Large intestine (tissue), 3 donors: ENCODE measurements around the gene P2RY6. TPM values are rescaled to one million over a fixed set of nuclear protein-coding genes. Genes with fewer than 3 reads are reported as not detected.

ENCODE experiments used
- DNase-seq, 2 donors: peaks; one replicate each; pipeline versions ENCODE4 v3.0.0 to v3.0.0-alpha.2; 2013
- H3K27ac ChIP-seq: one replicate; pipeline ENCODE4 v1.5.1; 2013; ENCODE audit warnings: low read length
- H3K27me3 ChIP-seq: 2 replicates; pipeline ENCODE4 v1.6.1; 2013; ENCODE audit warnings: low read length; ENCODE audit not compliant: control insufficient read depth, insufficient read depth
- H3K36me3 ChIP-seq: 2 replicates; pipeline ENCODE4 v1.6.1; 2013; ENCODE audit warnings: low read length; ENCODE audit not compliant: control insufficient read depth, insufficient read depth
- H3K4me1 ChIP-seq: one replicate; pipeline ENCODE4 v1.6.1; 2013; ENCODE audit warnings: low read length; ENCODE audit not compliant: control insufficient read depth, insufficient read depth
- H3K4me3 ChIP-seq: one replicate; pipeline ENCODE4 v1.5.1; 2013; ENCODE audit warnings: low read length
- H3K9me3 ChIP-seq: one replicate; pipeline ENCODE4 v1.6.1; 2013; ENCODE audit warnings: mild to moderate bottlenecking, low read depth, low read length, moderate library complexity; ENCODE audit not compliant: control insufficient read depth
- WGBS: methylation state at CpG from one replicate; pipeline ENCODE4 v1.1.5; 2013; ENCODE audit warnings: low lambda C conversion rate; ENCODE audit not compliant: insufficient coverage; 5-methylcytosine and 5-hydroxymethylcytosine counted together
- polyA plus RNA-seq: library from polyadenylated mRNA; unstranded; fragments of 120-200 nt; gene quantifications from one replicate; pipeline ENCODE4 v1.2.1, GENCODE V29; 2013

The P2RY6 gene
- polyA plus RNA-seq, 1 donor = 19.9 TPM

DNA sequence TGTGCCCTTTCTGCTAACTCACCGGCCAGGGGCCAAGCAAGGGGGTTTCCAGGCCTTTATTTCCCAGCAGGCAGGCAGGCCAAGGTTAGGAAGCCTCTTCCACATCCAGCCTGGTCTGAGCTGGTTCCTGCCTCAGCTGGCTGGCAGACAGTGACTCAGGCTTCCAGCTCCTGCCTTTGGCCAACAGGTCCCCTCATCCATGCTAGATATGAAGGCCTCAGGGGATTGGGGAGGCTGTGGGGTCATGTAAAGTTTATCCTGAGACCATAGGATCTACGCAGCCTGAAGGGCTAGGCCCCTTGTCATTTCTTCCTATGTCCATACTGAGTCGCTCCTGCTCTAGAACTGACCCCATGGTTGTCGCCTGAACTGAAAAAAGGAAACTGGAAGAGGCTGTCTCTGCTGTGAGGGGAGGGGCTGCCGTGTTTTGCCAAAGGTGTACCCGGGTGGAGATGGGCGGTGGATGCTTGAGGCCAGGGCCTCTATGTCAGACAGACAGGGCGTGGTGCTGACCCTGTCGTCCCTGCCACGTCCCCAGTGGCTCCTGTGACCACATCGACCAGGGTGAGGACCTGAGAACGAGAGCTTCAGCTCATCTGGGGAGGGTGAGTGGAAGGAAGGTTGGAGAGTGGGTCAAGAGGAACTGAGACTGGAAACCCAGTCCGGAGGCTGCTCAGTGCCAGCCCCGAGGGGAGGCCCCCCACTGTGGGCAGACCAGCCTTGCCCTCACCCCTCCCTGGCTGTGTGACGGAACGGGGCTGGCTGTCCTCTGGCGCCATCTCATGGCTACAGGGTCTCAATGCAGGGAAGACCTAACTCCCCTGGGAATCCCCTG lies 17.0 kb downstream of the P2RY6 start:
- peak in 1 of 2 donors; percentile 81 for DNase-seq
- H3K4me1 ChIP-seq = peaks cover 44% of the 10 kb centered on the region
- no peak overlapping the region for H3K4me3 ChIP-seq
- no CpG with 5 or more reads among the region's 17 CpGs for WGBS
- no peaks in the 10 kb centered on the region for H3K27me3 ChIP-seq
- H3K36me3 ChIP-seq = no peaks in the 10 kb centered on the region
- H3K9me3 ChIP-seq = no peaks in the 10 kb centered on the region
- H3K27ac ChIP-seq = peak overlapping the region; percentile 38

DNA sequence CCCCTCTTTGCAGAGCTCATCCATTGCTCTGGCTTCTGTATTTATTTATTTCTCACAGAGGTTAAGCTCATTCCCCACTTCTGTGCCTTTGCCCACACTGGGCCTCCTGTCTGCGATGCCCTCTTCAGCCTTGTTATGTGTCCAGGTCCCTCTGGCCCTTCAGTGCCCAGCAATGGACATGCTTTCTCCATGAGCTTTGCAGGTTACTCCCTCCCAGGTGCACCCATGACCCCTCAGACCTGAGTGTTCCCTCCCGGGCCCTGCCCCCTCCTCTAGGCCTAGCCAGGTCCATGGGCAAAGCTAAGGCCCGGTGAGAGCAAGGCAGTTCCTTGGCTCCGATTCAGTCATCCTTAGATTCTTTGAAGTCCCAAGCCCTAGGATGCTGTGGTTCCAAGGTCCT lies 18.4 kb downstream of the P2RY6 start:
- Histone ChIP-seq H3K36me3 (no peaks in the 10 kb centered on the region), H3K4me3 (no peak overlapping the region), H3K4me1 (peaks cover 44% of the 10 kb centered on the region), H3K9me3 (no peaks in the 10 kb centered on the region), H3K27ac (no peak overlapping the region), H3K27me3 (no peaks in the 10 kb centered on the region)
- WGBS = no CpG with 5 or more reads among the region's 4 CpGs
- no peak for DNase-seq

- Histone ChIP-seq H3K9me3 (no peaks in the 10 kb centered on the region), H3K27ac (no peak overlapping the region), H3K4me1 (peaks cover 41% of the 10 kb centered on the region), H3K4me3 (no peak overlapping the region), H3K36me3 (no peaks in the 10 kb centered on the region), H3K27me3 (no peaks in the 10 kb centered on the region)
- WGBS = no CpG with 5 or more reads among the region's 3 CpGs
- no peak for DNase-seq
Observed at GRCh38 chr11:73291196-73291595, 19.1 kb downstream of the P2RY6 start.

DNA sequence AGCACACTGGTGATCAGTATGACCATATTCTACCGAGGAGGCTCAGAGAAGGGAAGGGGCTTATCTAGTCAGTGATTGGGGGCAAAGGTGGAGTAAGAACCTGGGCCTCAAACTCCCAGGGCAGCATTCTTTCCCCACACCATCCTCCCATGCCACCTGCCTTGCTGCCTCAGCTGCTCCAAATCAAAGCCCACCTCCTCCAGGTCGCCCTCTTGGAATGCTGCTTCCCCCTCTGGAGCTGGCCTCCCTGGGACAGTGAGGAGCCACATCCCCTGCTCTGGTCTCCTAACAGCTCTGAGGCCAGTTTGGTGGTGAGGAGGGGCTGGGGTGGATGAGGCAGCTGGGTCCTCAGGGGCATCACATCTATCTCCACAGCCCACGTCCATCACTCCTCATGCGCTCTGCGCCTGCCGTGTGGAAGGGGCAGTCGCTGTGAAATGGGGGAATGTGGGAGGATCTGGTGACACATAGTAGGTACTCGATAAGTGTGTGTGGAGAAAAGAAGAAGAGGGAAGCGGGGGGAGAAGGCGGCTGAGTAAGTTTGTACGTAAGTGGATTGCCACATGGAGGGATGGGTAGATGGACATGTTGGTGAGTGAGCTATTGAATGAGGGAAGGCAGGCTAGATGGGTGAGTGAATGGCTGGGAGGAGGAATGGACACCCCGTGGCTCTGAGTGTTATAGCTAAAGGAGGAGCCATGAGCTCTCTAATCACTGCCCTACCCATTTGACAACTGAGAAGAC lies 19.8 kb downstream of the P2RY6 start:
- Histone ChIP-seq H3K36me3 (peaks cover 7% of the 10 kb centered on the region), H3K9me3 (no peaks in the 10 kb centered on the region)
- WGBS = no CpG with 5 or more reads among the region's 12 CpGs

GRCh38 chr11:73292525-73292894 lies 20.4 kb downstream of the P2RY6 start:
- no CpG with 5 or more reads among the region's 5 CpGs for WGBS
- no peak for DNase-seq
- Histone ChIP-seq H3K27ac (no peak overlapping the region), H3K27me3 (no peaks in the 10 kb centered on the region), H3K4me3 (no peak overlapping the region), H3K9me3 (no peaks in the 10 kb centered on the region), H3K36me3 (peaks cover 12% of the 10 kb centered on the region), H3K4me1 (peaks cover 36% of the 10 kb centered on the region)

More for the DNA sequence above, 19.8 kb downstream of the P2RY6 start:
- Histone ChIP-seq H3K27ac (no peak overlapping the region), H3K27me3 (no peaks in the 10 kb centered on the region), H3K4me1 (peaks cover 39% of the 10 kb centered on the region), H3K4me3 (no peak overlapping the region)
- no peak for DNase-seq

GRCh38 chr11:73293356-73293936 lies 21.3 kb downstream of the P2RY6 start:
- Histone ChIP-seq H3K27me3 (no peaks in the 10 kb centered on the region), H3K9me3 (no peaks in the 10 kb centered on the region), H3K27ac (no peak overlapping the region), H3K4me1 (peaks cover 31% of the 10 kb centered on the region), H3K4me3 (no peak overlapping the region), H3K36me3 (peaks cover 18% of the 10 kb centered on the region)
- no peak for DNase-seq
- WGBS = no CpG with 5 or more reads among the region's 4 CpGs

- DNase-seq = no peak
- H3K27me3 ChIP-seq = no peaks in the 10 kb centered on the region
- H3K9me3 ChIP-seq = no peaks in the 10 kb centered on the region
Observed at GRCh38 chr11:73294604-73295003, 22.5 kb downstream of the P2RY6 start.

GRCh38 chr11:73295241-73295995 lies 23.3 kb downstream of the P2RY6 start:
- no peak overlapping the region for H3K27ac ChIP-seq
- WGBS = no CpG with 5 or more reads among the region's 12 CpGs
- no peak overlapping the region for H3K4me3 ChIP-seq
- no peaks in the 10 kb centered on the region for H3K27me3 ChIP-seq
- H3K9me3 ChIP-seq = no peaks in the 10 kb centered on the region
- peaks cover 18% of the 10 kb centered on the region for H3K4me1 ChIP-seq
- no peak for DNase-seq
- H3K36me3 ChIP-seq = peaks cover 18% of the 10 kb centered on the region

More at GRCh38 chr11:73294604-73295003, 22.5 kb downstream of the P2RY6 start:
- peaks cover 20% of the 10 kb centered on the region for H3K4me1 ChIP-seq
- H3K27ac ChIP-seq = no peak overlapping the region
- H3K36me3 ChIP-seq = peaks cover 18% of the 10 kb centered on the region
- no peak overlapping the region for H3K4me3 ChIP-seq

GRCh38 chr11:73295996-73296318 lies 23.8 kb downstream of the P2RY6 start:
- Histone ChIP-seq H3K27me3 (no peaks in the 10 kb centered on the region), H3K27ac (no peak overlapping the region), H3K9me3 (no peaks in the 10 kb centered on the region), H3K36me3 (peaks cover 18% of the 10 kb centered on the region), H3K4me3 (no peak overlapping the region), H3K4me1 (peaks cover 17% of the 10 kb centered on the region)
- no peak for DNase-seq
- no CpG with 5 or more reads among the region's 3 CpGs for WGBS
